Parathyroid adenoma (tissue), 2 donors: ENCODE measurements around the gene SF3B3.

Experiments
- H2AFZ ChIP-seq: fragments of 300-600 bp; sonication (generic); one replicate; pipeline ENCODE4 v1.7.0; 2017; ENCODE audit warnings: antibody characterized with exemption, mild to moderate bottlenecking
- H3K27ac ChIP-seq: fragments of 300-600 bp; sonication (generic); one replicate; pipeline ENCODE4 v1.7.0; 2017
- H3K27me3 ChIP-seq: fragments of 300-600 bp; sonication (generic); one replicate; pipeline ENCODE4 v1.7.0; 2017; ENCODE audit warnings: low read length; ENCODE audit not compliant: control insufficient read depth, insufficient read depth
- H3K36me3 ChIP-seq: fragments of 300-600 bp; sonication (generic); one replicate; pipeline ENCODE4 v1.7.0; 2017; ENCODE audit warnings: low read length; ENCODE audit not compliant: control insufficient read depth, insufficient read depth
- H3K4me1 ChIP-seq: fragments of 300-600 bp; sonication (generic); one replicate; pipeline ENCODE4 v1.7.0; 2017; ENCODE audit warnings: control low read depth
- H3K4me2 ChIP-seq: fragments of 300-600 bp; sonication (generic); one replicate; pipeline ENCODE4 v1.7.0; 2017; ENCODE audit warnings: low read length
- H3K4me3 ChIP-seq: fragments of 300-600 bp; sonication (generic); one replicate; pipeline ENCODE4 v1.7.0; 2017; ENCODE audit warnings: low read depth, low read length
- H3K79me2 ChIP-seq: fragments of 300-600 bp; sonication (generic); one replicate; pipeline ENCODE4 v1.7.0; 2017; ENCODE audit warnings: control low read depth
- H3K9ac ChIP-seq: fragments of 300-600 bp; sonication (generic); one replicate; pipeline ENCODE4 v1.7.0; 2017; ENCODE audit warnings: mild to moderate bottlenecking
- H3K9me3 ChIP-seq: fragments of 300-600 bp; sonication (generic); one replicate; pipeline ENCODE4 v1.7.0; 2017; ENCODE audit warnings: low read length; ENCODE audit not compliant: control insufficient read depth
- CTCF ChIP-seq: fragments of 300-600 bp; sonication (generic); IDR thresholded peaks from one replicate; pipeline ENCODE4 v1.7.0; 2017; ENCODE audit warnings: antibody characterized with exemption, mild to moderate bottlenecking
- donor health status: primary hyperparathyroidism.

SF3B3 gene

GRCh38 chr16:70510216-70510615, 13.4 kb upstream of the SF3B3 start:
- no peak overlapping the region for H3K9ac ChIP-seq
- H3K4me1 ChIP-seq = no peaks in the 10 kb centered on the region
- no peaks in the 10 kb centered on the region for H3K36me3 ChIP-seq
- no peaks in the 10 kb centered on the region for H3K9me3 ChIP-seq
- no peaks in the 10 kb centered on the region for H3K79me2 ChIP-seq
- no peaks in the 10 kb centered on the region for H3K27me3 ChIP-seq
- TF ChIP-seq CTCF = no peak
- no peak overlapping the region for H3K4me2 ChIP-seq
- H3K4me3 ChIP-seq = no peak overlapping the region
- H2AFZ ChIP-seq = no peak overlapping the region
- H3K27ac ChIP-seq = no peak overlapping the region

GRCh38 chr16:70511833-70512232, 11.8 kb upstream of the SF3B3 start:
- no peak overlapping the region for H3K4me2 ChIP-seq
- H3K4me1 ChIP-seq = no peaks in the 10 kb centered on the region
- no peaks in the 10 kb centered on the region for H3K9me3 ChIP-seq

GRCh38 chr16:70512456-70512855, 11.2 kb upstream of the SF3B3 start:
- Histone ChIP-seq H3K79me2 (no peaks in the 10 kb centered on the region), H3K4me1 (no peaks in the 10 kb centered on the region), H3K27ac (no peak overlapping the region), H3K9ac (no peak overlapping the region), H2AFZ (no peak overlapping the region), H3K9me3 (no peaks in the 10 kb centered on the region), H3K4me3 (no peak overlapping the region), H3K36me3 (no peaks in the 10 kb centered on the region), H3K4me2 (no peak overlapping the region), H3K27me3 (no peaks in the 10 kb centered on the region)
- TF ChIP-seq CTCF = no peak

More at GRCh38 chr16:70511833-70512232, 11.8 kb upstream of the SF3B3 start:
- H2AFZ ChIP-seq = no peak overlapping the region
- H3K27me3 ChIP-seq = no peaks in the 10 kb centered on the region
- no peak overlapping the region for H3K9ac ChIP-seq
- H3K79me2 ChIP-seq = no peaks in the 10 kb centered on the region
- H3K4me3 ChIP-seq = no peak overlapping the region
- no peak overlapping the region for H3K27ac ChIP-seq
- H3K36me3 ChIP-seq = no peaks in the 10 kb centered on the region
- TF ChIP-seq CTCF = no peak

GRCh38 chr16:70520612-70521297, 2.9 kb upstream of the SF3B3 start:
- H3K9ac ChIP-seq = no peak overlapping the region
- H3K36me3 ChIP-seq = no peaks in the 10 kb centered on the region
- no peak overlapping the region for H2AFZ ChIP-seq
- TF ChIP-seq CTCF = no peak
- H3K4me2 ChIP-seq = no peak overlapping the region
- H3K9me3 ChIP-seq = no peaks in the 10 kb centered on the region
- no peak overlapping the region for H3K4me3 ChIP-seq
- H3K27ac ChIP-seq = no peak overlapping the region
- H3K4me1 ChIP-seq = peaks cover 7% of the 10 kb centered on the region
- peaks cover 21% of the 10 kb centered on the region for H3K79me2 ChIP-seq
- no peaks in the 10 kb centered on the region for H3K27me3 ChIP-seq
